Measurements from ENCODE around the gene CFAP46.
"Not testable (repeated sequence)": the region's sequence is repeated elsewhere in the genome, so short reads cannot be mapped to it uniquely, and the experiment has no call there.

The CFAP46 gene

GRCh38 chr10:132926777-132927650 lies 15.4 kb downstream of the CFAP46 start:
- DNase-seq, result no peak

- DNase-seq, result no peak
Observed at GRCh38 chr10:132926070-132926469, 16.3 kb downstream of the CFAP46 start.

- no peak for DNase-seq
Observed at GRCh38 chr10:132925614-132926013, 16.8 kb downstream of the CFAP46 start.

GRCh38 chr10:132925071-132925561 lies 17.3 kb downstream of the CFAP46 start:
- no peak for DNase-seq

- DNase-seq, result no peak
Observed at GRCh38 chr10:132924046-132924952, 18.1 kb downstream of the CFAP46 start.

GRCh38 chr10:132923384-132923783 lies 19.0 kb downstream of the CFAP46 start:
- DNase-seq, result not testable (repeated sequence)

- no peak for DNase-seq
Observed at GRCh38 chr10:132922872-132923271, 19.5 kb downstream of the CFAP46 start.

GRCh38 chr10:132921818-132922807 lies 20.3 kb downstream of the CFAP46 start:
- no peak for DNase-seq

- DNase-seq, result no peak
Observed at GRCh38 chr10:132921086-132921485, 21.3 kb downstream of the CFAP46 start.

GRCh38 chr10:132920101-132920925 lies 22.1 kb downstream of the CFAP46 start:
- no peak for DNase-seq

- DNase-seq, result no peak
Observed at GRCh38 chr10:132919374-132920100, 22.8 kb downstream of the CFAP46 start.

GRCh38 chr10:132918617-132919373 lies 23.6 kb downstream of the CFAP46 start:
- DNase-seq, result no peak

GRCh38 chr10:132918264-132918616 lies 24.1 kb downstream of the CFAP46 start:
- DNase-seq, result no peak

- DNase-seq, result no peak
Observed at GRCh38 chr10:132916956-132917666, 25.3 kb downstream of the CFAP46 start.

GRCh38 chr10:132916421-132916841 lies 25.9 kb downstream of the CFAP46 start:
- DNase-seq, result no peak

GRCh38 chr10:132915411-132915810 lies 27.0 kb downstream of the CFAP46 start:
- no peak for DNase-seq

- DNase-seq, result no peak
Observed at GRCh38 chr10:132914732-132915131, 27.6 kb downstream of the CFAP46 start.

GRCh38 chr10:132913559-132914115 lies 28.7 kb downstream of the CFAP46 start:
- DNase-seq, result no peak

Measured in inflammatory macrophage treated with lipopolysaccharide for 4 hours (primary cell).